Astrocyte (in vitro differentiated cells and primary cell): Measurements from ENCODE around the gene USH1C.

Experiments used
- EZH2 ChIP-seq: IDR thresholded peaks from 2 replicates; pipeline ENCODE4 v1.6.1; 2012; ENCODE audit warnings: mild to moderate bottlenecking, low read length, inconsistent platforms; ENCODE audit not compliant: insufficient read depth
- TF ChIP-seq, protein P1 (sequence below): IDR thresholded peaks from 2 replicates; pipeline ENCODE4 v1.5.1; 2011; ENCODE audit warnings: low read depth, mild to moderate bottlenecking, inconsistent platforms, low read length, moderate library complexity; ENCODE audit not compliant: insufficient read depth

DNA sequence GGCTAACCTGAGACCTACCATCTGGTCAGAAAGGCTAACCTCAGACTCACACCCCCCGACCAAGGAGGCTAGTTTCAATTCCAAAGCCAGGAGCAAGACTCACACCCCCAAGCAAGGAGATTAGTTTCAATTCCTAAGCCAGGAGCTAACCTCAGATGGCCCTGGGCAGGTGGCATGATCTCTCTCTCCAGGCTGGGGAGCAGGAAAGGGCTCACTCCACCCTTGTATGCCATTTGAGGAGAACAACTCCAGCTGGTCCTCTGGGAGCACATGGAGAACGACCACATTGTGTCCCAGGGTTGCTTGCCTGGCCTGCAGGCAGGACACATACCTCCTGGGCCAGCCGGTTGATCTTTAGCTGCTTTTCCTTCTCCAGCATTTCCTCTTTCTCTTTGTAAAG is 32.6 kb downstream of the USH1C start:
- TF ChIP-seq, protein P1, sequence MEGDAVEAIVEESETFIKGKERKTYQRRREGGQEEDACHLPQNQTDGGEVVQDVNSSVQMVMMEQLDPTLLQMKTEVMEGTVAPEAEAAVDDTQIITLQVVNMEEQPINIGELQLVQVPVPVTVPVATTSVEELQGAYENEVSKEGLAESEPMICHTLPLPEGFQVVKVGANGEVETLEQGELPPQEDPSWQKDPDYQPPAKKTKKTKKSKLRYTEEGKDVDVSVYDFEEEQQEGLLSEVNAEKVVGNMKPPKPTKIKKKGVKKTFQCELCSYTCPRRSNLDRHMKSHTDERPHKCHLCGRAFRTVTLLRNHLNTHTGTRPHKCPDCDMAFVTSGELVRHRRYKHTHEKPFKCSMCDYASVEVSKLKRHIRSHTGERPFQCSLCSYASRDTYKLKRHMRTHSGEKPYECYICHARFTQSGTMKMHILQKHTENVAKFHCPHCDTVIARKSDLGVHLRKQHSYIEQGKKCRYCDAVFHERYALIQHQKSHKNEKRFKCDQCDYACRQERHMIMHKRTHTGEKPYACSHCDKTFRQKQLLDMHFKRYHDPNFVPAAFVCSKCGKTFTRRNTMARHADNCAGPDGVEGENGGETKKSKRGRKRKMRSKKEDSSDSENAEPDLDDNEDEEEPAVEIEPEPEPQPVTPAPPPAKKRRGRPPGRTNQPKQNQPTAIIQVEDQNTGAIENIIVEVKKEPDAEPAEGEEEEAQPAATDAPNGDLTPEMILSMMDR, result no peak
- no peak for TF ChIP-seq EZH2
